Lower leg skin (tissue), 3 donors: ENCODE data around the gene NAA60.
"Not testable (repeated sequence)": the region's sequence is repeated elsewhere in the genome, so short reads cannot be mapped to it uniquely, and the experiment has no call there.

Experiments
- CTCF ChIP-seq, 3 donors: fragments of 450-650 bp; IDR thresholded peaks; one replicate each; pipeline ENCODE4 v1.5.1; 2016; ENCODE audit warnings: antibody characterized with exemption in 3 of 3, mild to moderate bottlenecking in 3 of 3, moderate library complexity in 2 of 3
- POLR2A ChIP-seq, 2 donors: fragments of 450-650 bp; IDR thresholded peaks; one replicate each; pipeline ENCODE4 v1.6.1; 2016 to 2017; ENCODE audit warnings: antibody characterized with exemption in 2 of 2, mild to moderate bottlenecking in 1 of 2, moderate library complexity in 1 of 2

- not testable (repeated sequence) for TF ChIP-seq POLR2A, CTCF (IDR thresholded peaks at IDR 0.05)
Observed at GRCh38 chr16:3501412-3501761, 57.9 kb downstream of the NAA60 start.
